ENCODE data around the gene RAB36. TPM values are rescaled to one million over a fixed set of nuclear protein-coding genes. Genes with fewer than 3 reads are reported as not detected.

The RAB36 gene
- total RNA-seq, 1 donor from 2014 or later = 2.9 TPM

DNA sequence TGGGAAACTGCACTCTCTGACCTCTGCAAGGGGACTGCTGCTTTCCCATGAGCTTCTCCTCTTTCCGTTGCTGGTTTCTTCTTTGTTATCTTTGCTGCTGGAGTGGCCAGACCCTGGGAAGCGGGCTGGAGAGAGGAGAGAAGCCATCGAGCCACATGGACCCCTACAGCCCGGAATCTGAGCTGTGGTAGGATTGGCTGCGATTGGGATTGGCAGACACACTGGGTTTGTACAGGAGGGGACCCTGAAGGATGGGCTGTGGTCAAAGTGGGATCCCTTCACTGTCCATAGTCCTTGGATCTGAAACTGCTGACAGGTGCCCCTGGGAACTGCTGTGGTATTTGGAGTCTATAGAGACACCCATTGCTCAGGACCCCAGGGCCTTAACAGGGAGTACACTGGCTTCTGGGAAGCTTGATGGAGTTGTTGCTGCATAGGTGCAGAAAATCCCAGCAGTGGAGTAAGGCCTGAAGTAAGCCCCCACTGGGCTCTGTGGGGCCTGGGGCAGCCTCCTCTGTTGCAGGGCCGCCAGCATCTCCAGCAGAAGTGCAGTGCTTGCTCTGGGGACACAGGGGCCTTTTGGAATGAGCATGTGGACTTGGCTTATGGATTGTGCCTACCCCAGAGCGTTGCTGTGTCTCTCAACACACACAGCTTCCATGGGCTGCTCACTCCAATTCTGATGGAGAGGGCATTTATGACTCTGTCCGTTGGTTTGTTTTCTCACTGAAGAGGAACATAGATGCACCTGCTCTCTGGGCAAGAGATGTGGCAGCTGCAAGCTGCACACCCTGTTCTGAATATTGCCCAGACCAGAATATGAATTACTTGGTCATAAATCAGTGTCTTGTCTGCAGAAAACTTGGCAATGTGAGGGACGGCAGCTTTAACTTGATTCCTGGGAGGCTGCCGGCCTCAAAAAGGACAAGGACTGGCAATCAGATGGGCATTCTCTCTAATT is 67.1 kb downstream of the RAB36 start:
- Mint-ChIP-seq H3K9me3 (ENCODE audit: low read depth) (no peaks in the 10 kb centered on the region), H3K27ac (ENCODE audit: unreplicated experiment) (no peak overlapping the region), H3K36me3 (ENCODE audit: low read depth) (no peaks in the 10 kb centered on the region), H3K4me3 (ENCODE audit: unreplicated experiment) (no peak overlapping the region), H3K4me1 (ENCODE audit: low read depth) (peaks cover 15% of the 10 kb centered on the region), H3K27me3 (ENCODE audit: low read depth) (no peaks in the 10 kb centered on the region)
- TF ChIP-seq, protein P1, sequence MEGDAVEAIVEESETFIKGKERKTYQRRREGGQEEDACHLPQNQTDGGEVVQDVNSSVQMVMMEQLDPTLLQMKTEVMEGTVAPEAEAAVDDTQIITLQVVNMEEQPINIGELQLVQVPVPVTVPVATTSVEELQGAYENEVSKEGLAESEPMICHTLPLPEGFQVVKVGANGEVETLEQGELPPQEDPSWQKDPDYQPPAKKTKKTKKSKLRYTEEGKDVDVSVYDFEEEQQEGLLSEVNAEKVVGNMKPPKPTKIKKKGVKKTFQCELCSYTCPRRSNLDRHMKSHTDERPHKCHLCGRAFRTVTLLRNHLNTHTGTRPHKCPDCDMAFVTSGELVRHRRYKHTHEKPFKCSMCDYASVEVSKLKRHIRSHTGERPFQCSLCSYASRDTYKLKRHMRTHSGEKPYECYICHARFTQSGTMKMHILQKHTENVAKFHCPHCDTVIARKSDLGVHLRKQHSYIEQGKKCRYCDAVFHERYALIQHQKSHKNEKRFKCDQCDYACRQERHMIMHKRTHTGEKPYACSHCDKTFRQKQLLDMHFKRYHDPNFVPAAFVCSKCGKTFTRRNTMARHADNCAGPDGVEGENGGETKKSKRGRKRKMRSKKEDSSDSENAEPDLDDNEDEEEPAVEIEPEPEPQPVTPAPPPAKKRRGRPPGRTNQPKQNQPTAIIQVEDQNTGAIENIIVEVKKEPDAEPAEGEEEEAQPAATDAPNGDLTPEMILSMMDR (IDR thresholded peaks at IDR 0.05) = no peak
- no peak for DNase-seq (ENCODE audit: low spot score)

DNA sequence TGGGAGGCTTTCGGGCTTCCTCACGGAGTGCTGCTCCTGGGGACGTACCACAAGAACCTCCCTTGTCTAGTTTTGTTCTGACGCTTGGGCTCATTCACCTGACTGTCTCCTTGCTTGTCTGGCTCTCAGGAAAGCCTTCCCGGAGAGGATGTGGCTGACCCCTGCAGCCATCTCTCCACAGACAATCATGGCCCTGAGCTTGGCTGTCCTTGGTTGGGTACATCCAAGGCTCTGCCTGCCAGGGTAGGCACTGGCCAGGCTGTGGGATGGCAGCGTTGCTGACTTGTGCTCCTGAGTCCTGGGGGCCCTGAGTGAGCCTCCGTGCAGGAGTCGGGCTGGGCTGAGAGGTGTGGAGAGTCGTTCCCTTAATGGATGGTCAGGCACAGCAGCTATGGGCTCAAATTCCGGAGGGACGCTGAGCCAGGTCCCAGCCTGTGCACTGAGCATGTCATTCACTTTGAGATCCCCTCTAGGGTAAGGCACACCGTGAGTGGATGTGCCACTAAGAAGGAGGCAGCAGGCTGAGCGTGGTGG is 67.8 kb downstream of the RAB36 start:
- Mint-ChIP-seq H3K36me3 (ENCODE audit: low read depth) (no peaks in the 10 kb centered on the region), H3K4me3 (ENCODE audit: unreplicated experiment) (no peak overlapping the region), H3K4me1 (ENCODE audit: low read depth) (peaks cover 17% of the 10 kb centered on the region), H3K9me3 (ENCODE audit: low read depth) (no peaks in the 10 kb centered on the region), H3K27me3 (ENCODE audit: low read depth) (no peaks in the 10 kb centered on the region), H3K27ac (ENCODE audit: unreplicated experiment) (no peak overlapping the region)
- TF ChIP-seq, protein P1 (IDR thresholded peaks at IDR 0.05) = no peak
- no peak for DNase-seq (ENCODE audit: low spot score)

DNA sequence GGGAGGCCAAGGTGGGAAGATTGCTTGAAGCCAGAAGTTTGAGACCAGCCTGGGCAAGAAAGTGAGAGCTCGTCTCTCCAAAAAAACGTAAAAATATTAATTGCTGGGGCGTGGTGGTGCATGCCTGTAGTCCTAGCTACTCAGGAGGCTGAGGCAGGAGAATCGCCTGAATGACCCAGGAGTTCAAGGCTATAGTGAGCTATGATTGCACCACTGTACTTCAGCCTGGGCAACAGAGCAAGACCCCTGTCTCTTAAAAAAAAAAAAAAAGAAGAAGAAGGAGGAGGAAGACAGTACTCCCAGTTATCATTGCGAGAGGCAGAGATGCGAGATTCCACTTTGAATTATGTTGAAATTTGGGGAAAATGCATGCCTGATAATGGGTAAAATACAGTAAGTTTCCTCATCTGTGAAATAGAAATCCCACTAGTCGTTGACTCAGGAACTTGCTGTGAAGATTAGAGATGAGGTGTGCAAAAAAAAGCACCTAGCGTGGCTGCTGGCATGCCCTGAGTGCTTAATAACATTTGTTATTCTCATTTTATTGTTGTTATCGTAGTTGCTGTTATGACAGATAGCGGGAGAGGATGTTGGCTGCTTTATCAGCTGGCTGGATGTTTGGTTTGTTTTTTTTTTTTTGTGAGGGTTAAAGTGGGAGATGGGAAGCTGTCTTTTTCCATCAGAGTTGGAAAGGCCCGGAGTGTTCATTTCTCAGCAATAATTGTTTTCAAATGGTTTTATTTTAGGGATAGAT is 68.5 kb downstream of the RAB36 start:
- TF ChIP-seq, protein P1 (IDR thresholded peaks at IDR 0.05) = no peak
- Mint-ChIP-seq H3K9me3 (ENCODE audit: low read depth) (no peaks in the 10 kb centered on the region), H3K36me3 (ENCODE audit: low read depth) (no peaks in the 10 kb centered on the region), H3K27me3 (ENCODE audit: low read depth) (no peaks in the 10 kb centered on the region), H3K4me1 (ENCODE audit: low read depth) (peaks cover 24% of the 10 kb centered on the region), H3K4me3 (ENCODE audit: unreplicated experiment) (no peak overlapping the region), H3K27ac (ENCODE audit: unreplicated experiment) (no peak overlapping the region)
- DNase-seq (ENCODE audit: low spot score) = no peak

Other genes starting within 250 kb of the RAB36 start
- gene GNAZ, start 75.0 kb upstream of the RAB36 start, total RNA-seq = 3.9 to 4.9 TPM (median 4.5 TPM) in 3 replicates
- gene RSPH14, start 3.5 kb upstream of the RAB36 start, total RNA-seq = not detected in 3 replicates
- 28.4 to 44.5 TPM (median 30.0 TPM) in 3 replicates for gene BCR, start 35.0 kb downstream of the RAB36 start, total RNA-seq